DND-41 (cell line): ENCODE data around the gene METTL3.

Source experiments
- ATAC-seq: fragments of 200-7000 bp; cut with Tn5 transposase; 3 replicates; pipeline ENCODE4 v1.9.1; 2021; ENCODE audit warnings: low read depth; ENCODE audit not compliant: insufficient read depth
- DNase-seq: peaks from one replicate; pipeline ENCODE4 v3.0.0-alpha.2; 2020
- H2AFZ ChIP-seq: 2 replicates; pipeline ENCODE4 v1.6.0; 2012; ENCODE audit warnings: low read depth, low read length
- H3K27ac ChIP-seq: 2 replicates; pipeline ENCODE4 v1.5.1; 2012; ENCODE audit warnings: low read length, inconsistent platforms
- H3K27me3 ChIP-seq: fragments of 200-600 bp; sonication (generic); 2 replicates; pipeline ENCODE4 v1.6.0; 2012; ENCODE audit warnings: low read length, mild to moderate bottlenecking, inconsistent platforms; ENCODE audit not compliant: insufficient read depth, poor library complexity
- H3K36me3 ChIP-seq: 2 replicates; pipeline ENCODE4 v1.5.1; 2012; ENCODE audit warnings: low read length, inconsistent platforms; ENCODE audit not compliant: insufficient read depth
- H3K4me1 ChIP-seq: 2 replicates; pipeline ENCODE4 v1.5.1; 2012; ENCODE audit warnings: mild to moderate bottlenecking, low read length; ENCODE audit not compliant: insufficient read depth
- H3K4me2 ChIP-seq: 2 replicates; pipeline ENCODE4 v1.6.0; 2012; ENCODE audit warnings: mild to moderate bottlenecking, moderate library complexity, low read length, inconsistent platforms; ENCODE audit not compliant: insufficient read depth
- H3K4me3 ChIP-seq, 2 experiments: fragments of 200-600 bp in 1 of 2; shearing (Covaris generic) in 1 of 2; 2 replicates each; pipeline ENCODE4 v1.5.1; 2012 to 2016; ENCODE audit warnings: inconsistent platforms in 2 of 2, low read length in 2 of 2, mild to moderate bottlenecking in 2 of 2, low read depth in 1 of 2, moderate library complexity in 1 of 2
- H3K79me2 ChIP-seq: 2 replicates; pipeline ENCODE4 v1.6.0; 2012; ENCODE audit warnings: low read length, inconsistent platforms; ENCODE audit not compliant: insufficient read depth
- H3K9ac ChIP-seq: 2 replicates; pipeline ENCODE4 v1.6.0; 2012; ENCODE audit warnings: low read depth, mild to moderate bottlenecking, inconsistent platforms, low read length, moderate library complexity
- H3K9me3 ChIP-seq: 2 replicates; pipeline ENCODE4 v1.5.1; 2012; ENCODE audit warnings: low read length, moderate library complexity, mild to moderate bottlenecking, inconsistent platforms; ENCODE audit not compliant: insufficient read depth, severe bottlenecking
- H4K20me1 ChIP-seq: 2 replicates; pipeline ENCODE4 v1.6.0; 2012; ENCODE audit warnings: low read length; ENCODE audit not compliant: insufficient read depth
- CTCF ChIP-seq: IDR thresholded peaks from 2 replicates; pipeline ENCODE4 v1.5.1; 2012; ENCODE audit warnings: borderline replicate concordance, low read length, moderate library complexity, mild to moderate bottlenecking; ENCODE audit not compliant: poor library complexity, severe bottlenecking; ENCODE audit errors: extremely low read depth
- EZH2 ChIP-seq: IDR thresholded peaks from 3 replicates; pipeline ENCODE4 v1.6.1; 2012; ENCODE audit warnings: borderline replicate concordance, low read depth, mild to moderate bottlenecking, moderate library complexity, low read length, inconsistent platforms; ENCODE audit not compliant: severe bottlenecking

Gene METTL3

GRCh38 chr14:21528381-21529348, 17.5 kb upstream of the METTL3 start:
- ATAC-seq, result no peak
- H3K9ac ChIP-seq, result no peak overlapping the region
- H3K9me3 ChIP-seq, result no peaks in the 10 kb centered on the region
- H3K4me2 ChIP-seq, result no peak overlapping the region
- peaks cover 16% of the 10 kb centered on the region for H3K4me1 ChIP-seq
- peaks cover 8% of the 10 kb centered on the region for H3K36me3 ChIP-seq
- no peak overlapping the region for H2AFZ ChIP-seq
- DNase-seq, result no peak
- TF ChIP-seq CTCF (no peak), EZH2 (no peak)
- H3K4me3 ChIP-seq, result no peak overlapping the region
- no peaks in the 10 kb centered on the region for H4K20me1 ChIP-seq
- H3K27ac ChIP-seq, result no peak overlapping the region
- peaks cover 5% of the 10 kb centered on the region for H3K79me2 ChIP-seq
- H3K27me3 ChIP-seq, result peaks cover 2% of the 10 kb centered on the region

- Histone ChIP-seq H3K9me3 (no peaks in the 10 kb centered on the region), H3K27me3 (no peaks in the 10 kb centered on the region), H3K4me1 (peaks cover 16% of the 10 kb centered on the region), H2AFZ (peak overlapping the region; percentile 94; the same call in 1 of the 2 replicates), H3K4me2 (peak overlapping the region; percentile 82), H3K79me2 (peaks cover 5% of the 10 kb centered on the region), H3K4me3 (no peak overlapping the region), H4K20me1 (no peaks in the 10 kb centered on the region), H3K27ac (no peak overlapping the region), H3K36me3 (peaks cover 8% of the 10 kb centered on the region), H3K9ac (peak overlapping the region; percentile 75; the same call in 1 of the 2 replicates)
- ATAC-seq (no peak), DNase-seq (no peak)
- TF ChIP-seq EZH2 (no peak), CTCF (no peak)
Measured at GRCh38 chr14:21527318-21527679, 16.2 kb upstream of the METTL3 start.

GRCh38 chr14:21526672-21527317, 15.7 kb upstream of the METTL3 start:
- H3K79me2 ChIP-seq, result peaks cover 5% of the 10 kb centered on the region
- no peak for DNase-seq
- no peak for ATAC-seq
- peak overlapping the region; percentile 82 for H3K4me2 ChIP-seq
- peaks cover 8% of the 10 kb centered on the region for H3K36me3 ChIP-seq
- H3K9me3 ChIP-seq, result no peaks in the 10 kb centered on the region
- H3K4me3 ChIP-seq, result peak overlapping the region; percentile 69 to 88; a peak in 3 of 4 replicates
- H4K20me1 ChIP-seq, result no peaks in the 10 kb centered on the region
- H3K27ac ChIP-seq, result peak overlapping the region; percentile 73
- TF ChIP-seq EZH2, result no peak
- TF ChIP-seq CTCF, result no peak
- H3K4me1 ChIP-seq, result peaks cover 16% of the 10 kb centered on the region
- no peaks in the 10 kb centered on the region for H3K27me3 ChIP-seq
- H3K9ac ChIP-seq, result peak overlapping the region; percentile 75
- H2AFZ ChIP-seq, result peak overlapping the region; percentile 94
